ENCODE measurements around the gene TAOK1. TPM values are rescaled to one million over a fixed set of nuclear protein-coding genes. Genes with fewer than 3 reads are reported as not detected.

TAOK1 gene
- total RNA-seq, 1 experiment from 2014 or later, result 87.1 TPM

- no peak for ATAC-seq
- no peak for DNase-seq (ENCODE audit: low spot score)
- Mint-ChIP-seq H3K27ac (no peak overlapping the region), H3K27me3 (ENCODE audit: low read depth) (no peaks in the 10 kb centered on the region), H3K4me3 (no peak overlapping the region), H3K9me3 (no peaks in the 10 kb centered on the region), H3K36me3 (peaks cover 46% of the 10 kb centered on the region), H3K4me1 (no peaks in the 10 kb centered on the region)
- ChIA-PET CTCF (interaction anchor here (0.6 to 0.9 kb wide), 3 partner anchors 81 to 366 kb away, joined by 3 to 5 read pairs (median 3); no protein-coding TSS in a partner anchor), POLR2A (no interaction called here)
- TF ChIP-seq FOXP1 (CRISPR knock-in tag; IDR thresholded peaks at IDR 0.05; ENCODE audit: borderline replicate concordance) (no peak), PREB (CRISPR knock-in tag; IDR thresholded peaks at IDR 0.05; ENCODE audit: borderline replicate concordance) (no peak), PRRX2 (CRISPR knock-in tag; IDR thresholded peaks at IDR 0.05) (no peak), ELF4 (CRISPR knock-in tag; IDR thresholded peaks at IDR 0.05; ENCODE audit: low read depth) (no peak), CREB1 (CRISPR knock-in tag; IDR thresholded peaks at IDR 0.05) (no peak), SMAD4 (CRISPR knock-in tag; IDR thresholded peaks at IDR 0.05) (no peak), NFYB (CRISPR knock-in tag; conservative IDR thresholded peaks at IDR 0.05; ENCODE audit: low read depth) (no peak)
Observed at GRCh38 chr17:29514792-29515191, 124.6 kb downstream of the TAOK1 start.

DNA sequence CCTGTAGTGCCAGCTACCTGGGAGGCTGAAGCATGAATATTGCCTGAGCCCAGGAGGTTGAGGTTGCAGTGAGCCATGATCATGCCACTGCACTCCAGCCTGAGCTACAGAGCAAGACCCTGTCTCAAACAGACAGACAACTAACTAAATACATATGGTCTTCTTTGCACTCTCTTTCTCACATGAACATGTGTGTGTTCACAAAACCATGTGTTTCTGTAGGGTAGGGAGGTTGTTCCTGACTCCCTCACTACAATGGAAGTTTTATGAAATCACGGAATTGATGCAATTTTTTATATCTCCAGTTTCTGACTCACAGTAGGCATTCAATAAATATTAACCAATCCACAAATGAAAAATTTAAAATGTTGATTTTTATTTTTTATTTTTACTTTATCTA, 128.2 kb downstream of the TAOK1 start:
- no peak for ATAC-seq
- Mint-ChIP-seq H3K4me1 (no peaks in the 10 kb centered on the region), H3K36me3 (peaks cover 48% of the 10 kb centered on the region), H3K4me3 (no peak overlapping the region), H3K27ac (no peak overlapping the region), H3K27me3 (ENCODE audit: low read depth) (no peaks in the 10 kb centered on the region), H3K9me3 (no peaks in the 10 kb centered on the region)
- no peak for DNase-seq (ENCODE audit: low spot score)
- TF ChIP-seq ZNF219 (CRISPR knock-in tag; IDR thresholded peaks at IDR 0.05; ENCODE audit: borderline replicate concordance) (no peak), ZNF416 (CRISPR knock-in tag; IDR thresholded peaks at IDR 0.05) (no peak), JAZF1 (CRISPR knock-in tag; IDR thresholded peaks at IDR 0.05) (no peak), ESRRA (CRISPR knock-in tag; IDR thresholded peaks at IDR 0.05; ENCODE audit: borderline replicate concordance) (no peak), NFATC4 (CRISPR knock-in tag; IDR thresholded peaks at IDR 0.05) (no peak), ETV6 (CRISPR knock-in tag; IDR thresholded peaks at IDR 0.05) (no peak)
- TF ChIP-seq, protein P1, sequence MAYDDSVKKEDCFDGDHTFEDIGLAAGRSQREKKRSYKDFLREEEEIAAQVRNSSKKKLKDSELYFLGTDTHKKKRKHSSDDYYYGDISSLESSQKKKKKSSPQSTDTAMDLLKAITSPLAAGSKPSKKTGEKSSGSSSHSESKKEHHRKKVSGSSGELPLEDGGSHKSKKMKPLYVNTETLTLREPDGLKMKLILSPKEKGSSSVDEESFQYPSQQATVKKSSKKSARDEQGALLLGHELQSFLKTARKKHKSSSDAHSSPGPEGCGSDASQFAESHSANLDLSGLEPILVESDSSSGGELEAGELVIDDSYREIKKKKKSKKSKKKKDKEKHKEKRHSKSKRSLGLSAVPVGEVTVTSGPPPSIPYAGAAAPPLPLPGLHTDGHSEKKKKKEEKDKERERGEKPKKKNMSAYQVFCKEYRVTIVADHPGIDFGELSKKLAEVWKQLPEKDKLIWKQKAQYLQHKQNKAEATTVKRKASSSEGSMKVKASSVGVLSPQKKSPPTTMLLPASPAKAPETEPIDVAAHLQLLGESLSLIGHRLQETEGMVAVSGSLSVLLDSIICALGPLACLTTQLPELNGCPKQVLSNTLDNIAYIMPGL (CRISPR knock-in tag; IDR thresholded peaks at IDR 0.05), result no peak
- TF ChIP-seq, protein P2, sequence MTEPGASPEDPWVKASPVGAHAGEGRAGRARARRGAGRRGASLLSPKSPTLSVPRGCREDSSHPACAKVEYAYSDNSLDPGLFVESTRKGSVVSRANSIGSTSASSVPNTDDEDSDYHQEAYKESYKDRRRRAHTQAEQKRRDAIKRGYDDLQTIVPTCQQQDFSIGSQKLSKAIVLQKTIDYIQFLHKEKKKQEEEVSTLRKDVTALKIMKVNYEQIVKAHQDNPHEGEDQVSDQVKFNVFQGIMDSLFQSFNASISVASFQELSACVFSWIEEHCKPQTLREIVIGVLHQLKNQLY (CRISPR knock-in tag; IDR thresholded peaks at IDR 0.05), result no peak
- TF ChIP-seq, protein P3, sequence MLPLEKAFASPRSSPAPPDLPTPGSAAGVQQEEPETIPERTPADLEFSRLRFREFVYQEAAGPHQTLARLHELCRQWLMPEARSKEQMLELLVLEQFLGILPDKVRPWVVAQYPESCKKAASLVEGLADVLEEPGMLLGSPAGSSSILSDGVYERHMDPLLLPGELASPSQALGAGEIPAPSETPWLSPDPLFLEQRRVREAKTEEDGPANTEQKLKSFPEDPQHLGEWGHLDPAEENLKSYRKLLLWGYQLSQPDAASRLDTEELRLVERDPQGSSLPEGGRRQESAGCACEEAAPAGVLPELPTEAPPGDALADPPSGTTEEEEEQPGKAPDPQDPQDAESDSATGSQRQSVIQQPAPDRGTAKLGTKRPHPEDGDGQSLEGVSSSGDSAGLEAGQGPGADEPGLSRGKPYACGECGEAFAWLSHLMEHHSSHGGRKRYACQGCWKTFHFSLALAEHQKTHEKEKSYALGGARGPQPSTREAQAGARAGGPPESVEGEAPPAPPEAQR (CRISPR knock-in tag; IDR thresholded peaks at IDR 0.05), result no peak
- ChIA-PET POLR2A (no interaction called here), CTCF (no interaction called here)

DNA sequence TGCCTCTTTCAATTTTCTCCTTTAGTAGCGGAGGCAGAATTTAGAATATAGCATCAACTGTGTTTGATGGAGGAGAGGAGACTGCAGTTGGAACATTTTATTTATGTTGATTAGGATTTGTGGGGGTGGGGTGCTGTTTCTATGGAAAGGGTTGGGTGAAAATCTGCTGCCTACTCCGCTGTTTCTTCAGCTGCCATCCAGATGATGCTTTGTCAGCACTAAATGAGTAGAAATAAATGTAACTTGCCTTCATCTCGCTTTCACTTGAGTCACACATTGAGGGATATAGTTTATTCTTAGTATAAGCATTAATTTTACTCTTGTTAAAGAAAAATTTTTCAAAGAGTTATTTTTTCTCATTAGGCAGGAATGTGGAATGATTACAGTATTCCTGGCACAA, 134.5 kb downstream of the TAOK1 start:
- ATAC-seq (no peak), DNase-seq (ENCODE audit: low spot score) (no peak)
- peaks cover 33% of the 10 kb centered on the region for H3K36me3 Mint-ChIP-seq
- ChIA-PET POLR2A (no interaction called here), CTCF (interaction anchor here (0.9 to 2.0 kb wide), 2 partner anchors 11 to 12 kb away, joined by 3 to 11 read pairs; no protein-coding TSS in a partner anchor)
- TF ChIP-seq IRF2 (CRISPR knock-in tag; IDR thresholded peaks at IDR 0.05; ENCODE audit: borderline replicate concordance, low read depth) (no peak), JUN (CRISPR knock-in tag; IDR thresholded peaks at IDR 0.05) (no peak), MXD4 (CRISPR knock-in tag; IDR thresholded peaks at IDR 0.05; ENCODE audit: borderline replicate concordance) (no peak), SMAD3 (CRISPR knock-in tag; IDR thresholded peaks at IDR 0.05; ENCODE audit: borderline replicate concordance) (no peak), ATF3 (CRISPR knock-in tag; conservative IDR thresholded peaks at IDR 0.05) (no peak), RELA (CRISPR knock-in tag; IDR thresholded peaks at IDR 0.05; ENCODE audit: borderline replicate concordance) (no peak)
- no peaks in the 10 kb centered on the region for H3K4me1 Mint-ChIP-seq
- no peak overlapping the region for H3K27ac Mint-ChIP-seq
- H3K27me3 Mint-ChIP-seq (ENCODE audit: low read depth), result no peaks in the 10 kb centered on the region
- no peak overlapping the region for H3K4me3 Mint-ChIP-seq
- H3K9me3 Mint-ChIP-seq, result no peaks in the 10 kb centered on the region
